GM21619 (cell line): ENCODE results near the gene MRPL21.

Experiments
- ATAC-seq: cut with Tn5 transposase; IDR thresholded peaks from one replicate; pipeline ENCODE4 v1.9.1; 2021; ENCODE audit not compliant: unreplicated experiment

MRPL21 gene

GRCh38 chr11:68903288-68904247, at the start of gene MRPL21, which contains the start of gene IGHMBP2:
Gene MRPL21, minus strand, starts transcription at chr11:68903832. Its CDS starts 22 bp downstream, at chr11:68903810.
Gene IGHMBP2, plus strand, starts transcription at chr11:68903891. Its CDS starts 62 bp downstream, at chr11:68903953.
- peak; percentile 91 for ATAC-seq

GRCh38 chr11:68950762-68951161, 47.1 kb upstream of the MRPL21 start:
- no peak for ATAC-seq

GRCh38 chr11:68950270-68950669, 46.6 kb upstream of the MRPL21 start:
- ATAC-seq, result no peak

- no peak for ATAC-seq
Measured at GRCh38 chr11:68948935-68949334, 45.3 kb upstream of the MRPL21 start.

- ATAC-seq, result no peak
Measured at GRCh38 chr11:68948496-68948895, 44.9 kb upstream of the MRPL21 start.

- no peak for ATAC-seq
Measured at GRCh38 chr11:68947151-68947550, 43.5 kb upstream of the MRPL21 start.

GRCh38 chr11:68946416-68947090, 42.9 kb upstream of the MRPL21 start:
- no peak for ATAC-seq

GRCh38 chr11:68942751-68943271, 39.2 kb upstream of the MRPL21 start:
- ATAC-seq, result no peak

- ATAC-seq, result no peak
Measured at GRCh38 chr11:68942095-68942620, 38.5 kb upstream of the MRPL21 start.

- no peak for ATAC-seq
Measured at GRCh38 chr11:68941324-68942094, 37.9 kb upstream of the MRPL21 start.

- ATAC-seq, result no peak
Measured at GRCh38 chr11:68940651-68941323, 37.2 kb upstream of the MRPL21 start.

GRCh38 chr11:68939583-68940555, 36.2 kb upstream of the MRPL21 start:
- ATAC-seq, result no peak

GRCh38 chr11:68938816-68939582, 35.4 kb upstream of the MRPL21 start:
- no peak for ATAC-seq

- no peak for ATAC-seq
Measured at GRCh38 chr11:68938088-68938487, 34.5 kb upstream of the MRPL21 start.

- no peak for ATAC-seq
Measured at GRCh38 chr11:68936676-68937620, 33.3 kb upstream of the MRPL21 start.

GRCh38 chr11:68936358-68936636, 32.7 kb upstream of the MRPL21 start:
- no peak for ATAC-seq
